GM10266 (cell line): ENCODE measurements around the gene TMEM132E.

Experiments used
- DNase-seq: peaks from one replicate; pipeline ENCODE4 v3.0.0; 2012; ENCODE audit errors: extremely low spot score
- TF ChIP-seq, protein P1 (sequence below): IDR thresholded peaks from 2 replicates; pipeline ENCODE4 v1.5.1; 2012; ENCODE audit warnings: mild to moderate bottlenecking, low read depth; ENCODE audit not compliant: control insufficient read depth, insufficient read depth; ENCODE audit errors: missing control alignments

The TMEM132E gene

DNA sequence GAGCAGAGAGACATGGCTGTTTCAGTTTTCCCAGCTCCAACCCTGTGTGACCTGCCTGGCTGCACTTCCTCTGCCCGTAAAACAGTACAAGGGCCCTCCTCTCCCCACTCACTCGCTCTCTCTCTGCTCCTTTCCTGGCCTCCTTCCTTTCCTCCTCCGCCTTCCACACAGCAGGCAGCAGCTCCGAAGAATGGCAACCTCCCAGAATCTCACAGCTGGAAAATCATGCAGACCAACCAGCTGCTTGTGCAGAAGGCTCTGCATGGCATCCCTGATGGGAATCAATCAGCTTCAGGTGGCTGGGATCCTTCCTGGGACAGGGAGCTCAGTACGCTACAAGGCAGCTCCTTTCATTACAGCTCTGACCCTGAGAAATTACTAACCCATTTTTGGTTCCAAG is 27.4 kb downstream of the TMEM132E start:
- TF ChIP-seq, protein P1, sequence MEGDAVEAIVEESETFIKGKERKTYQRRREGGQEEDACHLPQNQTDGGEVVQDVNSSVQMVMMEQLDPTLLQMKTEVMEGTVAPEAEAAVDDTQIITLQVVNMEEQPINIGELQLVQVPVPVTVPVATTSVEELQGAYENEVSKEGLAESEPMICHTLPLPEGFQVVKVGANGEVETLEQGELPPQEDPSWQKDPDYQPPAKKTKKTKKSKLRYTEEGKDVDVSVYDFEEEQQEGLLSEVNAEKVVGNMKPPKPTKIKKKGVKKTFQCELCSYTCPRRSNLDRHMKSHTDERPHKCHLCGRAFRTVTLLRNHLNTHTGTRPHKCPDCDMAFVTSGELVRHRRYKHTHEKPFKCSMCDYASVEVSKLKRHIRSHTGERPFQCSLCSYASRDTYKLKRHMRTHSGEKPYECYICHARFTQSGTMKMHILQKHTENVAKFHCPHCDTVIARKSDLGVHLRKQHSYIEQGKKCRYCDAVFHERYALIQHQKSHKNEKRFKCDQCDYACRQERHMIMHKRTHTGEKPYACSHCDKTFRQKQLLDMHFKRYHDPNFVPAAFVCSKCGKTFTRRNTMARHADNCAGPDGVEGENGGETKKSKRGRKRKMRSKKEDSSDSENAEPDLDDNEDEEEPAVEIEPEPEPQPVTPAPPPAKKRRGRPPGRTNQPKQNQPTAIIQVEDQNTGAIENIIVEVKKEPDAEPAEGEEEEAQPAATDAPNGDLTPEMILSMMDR = no peak
- no peak for DNase-seq

GRCh38 chr17:34607917-34608316 is 28.5 kb downstream of the TMEM132E start:
- DNase-seq = no peak
- TF ChIP-seq, protein P1 = no peak

DNA sequence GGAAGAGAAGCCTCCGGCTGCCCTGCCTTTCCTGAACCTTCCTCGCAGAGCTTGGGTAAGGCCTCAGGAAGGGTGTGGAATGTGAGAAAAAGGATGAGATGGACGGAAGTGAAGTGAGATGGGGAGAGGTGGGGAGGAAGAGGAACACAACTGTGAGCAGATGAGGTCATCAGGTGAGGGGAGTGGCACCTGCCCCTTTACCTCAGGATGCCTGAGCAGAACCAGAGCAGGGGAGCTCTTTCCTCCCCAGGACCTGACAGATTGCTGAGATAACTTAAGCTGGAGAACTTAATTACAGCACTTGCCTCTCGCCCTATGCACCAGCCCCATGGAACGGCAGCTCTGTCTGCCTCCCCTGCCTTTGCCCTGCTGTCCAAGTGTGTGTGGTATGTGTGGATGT is 29.8 kb downstream of the TMEM132E start:
- no peak for DNase-seq
- TF ChIP-seq, protein P1 = no peak

GRCh38 chr17:34610039-34610438 is 30.7 kb downstream of the TMEM132E start:
- DNase-seq = no peak
- TF ChIP-seq, protein P1 = no peak

DNA sequence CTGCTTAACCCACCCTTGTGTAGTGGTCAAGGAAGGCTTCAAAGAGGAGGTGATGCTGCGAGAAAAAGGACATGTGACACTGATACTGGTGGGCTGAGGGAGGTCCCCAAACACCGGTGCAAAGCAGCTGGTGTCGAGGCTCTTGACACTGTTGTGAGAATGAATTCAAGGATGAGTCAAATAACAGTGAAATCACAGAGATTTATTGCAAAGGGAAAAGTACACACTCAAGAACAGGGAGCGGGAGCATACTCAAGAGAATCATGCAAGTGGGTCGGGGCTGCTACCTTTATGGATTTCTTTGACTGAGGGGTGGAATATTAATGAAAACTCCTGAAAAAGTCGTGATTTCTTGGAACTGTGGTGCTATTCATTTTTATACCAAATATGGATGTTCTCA is 31.1 kb downstream of the TMEM132E start:
- no peak for DNase-seq
- TF ChIP-seq, protein P1 = no peak

- DNase-seq = no peak
Measured at GRCh38 chr17:34613064-34614019, 34.0 kb downstream of the TMEM132E start.

GRCh38 chr17:34614698-34615097 is 35.3 kb downstream of the TMEM132E start:
- no peak for DNase-seq
- TF ChIP-seq, protein P1 = no peak

More at GRCh38 chr17:34613064-34614019, 34.0 kb downstream of the TMEM132E start:
- TF ChIP-seq, protein P1 = no peak
